SKM-1 (cell line): ENCODE data around the gene ST8SIA6.
"Not testable (repeated sequence)": the region's sequence is repeated elsewhere in the genome, so short reads cannot be mapped to it uniquely, and the experiment has no call there.

Source experiments
- DNase-seq: peaks from one replicate; lab custom pipeline; 2025; ENCODE audit not compliant: unreplicated experiment; lab: John Stamatoyannopoulos, UW

Gene ST8SIA6

DNA sequence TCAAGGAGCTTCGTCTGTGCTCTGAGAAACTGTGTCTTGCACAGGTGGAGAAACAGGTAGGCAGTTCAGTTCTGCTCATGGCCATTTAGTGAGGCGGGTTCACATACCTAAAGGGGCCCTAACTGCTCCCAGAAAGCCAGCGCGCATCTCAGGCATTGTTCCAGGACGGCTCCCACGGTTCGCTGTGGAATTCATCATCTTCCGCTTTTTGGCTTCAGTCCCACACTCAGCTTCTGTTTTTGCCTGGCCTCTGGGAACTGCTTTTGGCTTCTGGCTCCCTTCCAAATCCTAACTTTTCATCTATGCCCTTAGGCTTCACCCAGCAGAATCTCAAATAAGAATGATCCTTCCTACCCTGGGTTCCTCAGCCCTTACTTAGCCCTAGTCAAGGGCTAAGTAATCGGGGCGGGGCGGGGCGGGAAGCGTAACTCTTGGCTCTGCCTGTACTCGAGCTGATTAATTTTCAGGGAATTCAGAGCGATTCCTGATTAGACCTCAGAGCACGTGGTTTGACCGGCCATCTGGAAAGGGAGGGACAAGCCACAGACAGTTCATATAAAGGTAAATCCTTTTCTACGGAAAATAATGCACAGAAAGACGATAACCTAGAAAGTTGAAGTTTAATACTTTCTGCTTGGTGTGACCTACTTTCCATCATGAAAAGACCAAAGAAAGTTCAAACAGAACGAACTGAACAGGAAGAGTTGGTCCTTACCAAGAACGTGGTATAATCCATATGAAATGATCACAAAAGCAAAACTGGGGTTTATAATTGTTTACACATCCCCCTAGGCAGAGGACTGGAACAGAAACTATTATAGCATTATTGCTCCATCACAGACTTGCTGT, 105.7 kb downstream of the ST8SIA6 start:
- DNase-seq: no peak

DNA sequence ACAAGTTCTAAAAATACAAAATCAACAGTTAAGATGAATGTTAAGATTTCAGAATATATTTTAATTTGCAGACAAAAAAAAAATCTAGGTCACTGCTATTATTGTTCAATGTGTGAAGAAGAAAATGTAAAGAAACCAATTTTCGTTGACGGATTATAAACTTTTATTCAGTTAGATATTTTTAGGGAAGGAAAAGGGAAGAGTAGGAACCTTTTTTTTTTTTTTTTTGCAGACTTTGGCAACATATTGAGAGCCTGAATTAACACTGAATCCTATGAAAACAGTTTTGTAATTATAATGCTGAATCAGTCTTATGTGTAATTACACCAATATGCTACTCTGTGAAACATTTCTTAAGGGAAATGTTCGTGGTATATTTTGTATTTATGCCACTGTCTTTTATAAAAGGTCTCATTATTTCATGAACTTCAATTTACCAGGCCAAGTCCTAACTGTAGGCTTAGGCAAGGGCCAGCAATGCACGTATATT, 106.3 kb downstream of the ST8SIA6 start:
- DNase-seq: no peak

DNA sequence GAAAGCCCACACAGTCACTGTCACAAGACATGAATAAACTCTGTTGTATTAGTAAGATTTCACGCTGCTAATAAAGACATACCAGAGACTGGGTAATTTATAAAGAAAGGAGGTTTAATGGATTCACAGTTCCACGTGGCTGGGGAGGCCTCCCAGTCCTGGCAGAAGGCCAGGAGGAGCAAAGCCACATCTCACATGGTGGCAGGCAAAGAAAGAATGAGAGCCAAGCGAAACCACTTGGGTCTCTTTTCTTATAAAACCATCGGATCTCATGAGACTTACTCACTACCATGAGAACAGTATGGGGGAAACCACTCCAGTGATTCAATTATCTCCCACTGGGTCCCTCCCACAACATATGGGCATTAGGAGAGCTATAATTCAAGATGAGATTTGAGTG, 110.2 kb downstream of the ST8SIA6 start:
- no peak for DNase-seq

DNA sequence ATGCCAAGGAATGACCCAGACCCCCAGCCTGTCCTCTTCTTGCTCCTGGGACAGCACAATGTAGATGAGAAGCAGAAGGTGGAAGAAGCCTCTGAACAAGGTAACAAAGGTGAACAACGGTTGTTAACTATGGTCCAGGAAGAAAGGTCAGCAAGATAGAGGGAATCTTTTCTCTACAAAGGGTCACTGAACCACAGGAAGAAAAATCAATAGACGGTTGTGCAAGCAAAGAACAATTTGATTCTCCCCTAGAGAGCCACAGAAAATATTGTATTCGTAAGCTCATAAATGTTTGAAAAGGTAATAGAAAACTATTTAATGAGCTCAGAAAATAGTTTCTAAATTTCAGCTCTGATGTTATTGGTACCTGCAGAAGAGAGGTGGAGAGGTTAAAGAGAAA, 111.3 kb downstream of the ST8SIA6 start:
- no peak for DNase-seq

DNA sequence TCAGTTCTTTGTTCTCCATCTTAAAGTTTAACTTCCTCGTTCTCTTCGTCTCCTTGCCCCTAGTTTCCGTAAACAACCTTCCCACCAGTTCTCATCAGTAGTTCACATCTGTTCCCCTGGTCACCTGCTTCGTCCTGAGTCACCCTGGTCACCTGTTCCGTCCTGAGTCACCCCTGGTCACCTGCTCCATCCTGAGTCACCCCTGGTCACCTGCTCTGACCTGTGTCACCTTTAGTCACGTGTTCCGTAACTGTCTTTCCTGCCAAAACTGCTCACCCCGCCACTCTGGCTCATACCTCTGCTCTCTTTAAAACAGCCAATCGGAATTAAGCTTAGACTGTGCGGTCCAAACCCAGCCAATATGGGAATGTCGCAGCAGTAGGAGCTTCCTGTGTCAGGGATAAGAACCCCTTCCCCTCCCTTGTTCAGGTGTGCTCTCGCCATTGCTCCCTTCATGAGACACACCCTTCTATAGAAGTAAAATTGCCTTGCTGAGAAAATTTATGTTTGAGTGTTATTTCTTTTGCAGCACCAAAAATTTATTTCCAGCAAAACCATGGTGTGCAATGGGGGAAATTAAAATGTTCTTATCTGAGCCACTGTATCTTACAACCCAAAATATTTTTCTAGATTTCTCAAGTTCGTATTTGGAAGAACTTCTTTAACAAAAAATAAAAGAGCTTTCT, 114.1 kb downstream of the ST8SIA6 start:
- DNase-seq: no peak

DNA sequence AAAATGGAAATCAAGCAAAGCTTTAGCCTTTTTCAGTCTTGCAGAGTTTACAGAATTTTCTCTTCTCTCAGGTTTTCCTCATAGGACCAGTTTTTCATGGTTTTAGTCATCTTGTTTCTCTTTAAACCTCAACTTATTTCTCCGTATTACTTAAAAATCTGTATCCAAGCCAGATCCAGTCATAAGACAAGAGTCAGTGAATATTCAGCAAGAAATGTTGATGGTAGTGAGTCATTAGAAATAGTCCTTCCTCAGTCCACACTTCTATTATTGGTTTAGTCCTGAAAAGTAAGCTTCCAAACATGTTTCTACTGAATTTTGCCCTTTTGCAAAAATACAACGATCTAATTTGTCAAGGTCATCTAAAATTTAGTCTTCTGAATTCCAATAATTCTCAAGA, 119.3 kb downstream of the ST8SIA6 start:
- no peak for DNase-seq

DNA sequence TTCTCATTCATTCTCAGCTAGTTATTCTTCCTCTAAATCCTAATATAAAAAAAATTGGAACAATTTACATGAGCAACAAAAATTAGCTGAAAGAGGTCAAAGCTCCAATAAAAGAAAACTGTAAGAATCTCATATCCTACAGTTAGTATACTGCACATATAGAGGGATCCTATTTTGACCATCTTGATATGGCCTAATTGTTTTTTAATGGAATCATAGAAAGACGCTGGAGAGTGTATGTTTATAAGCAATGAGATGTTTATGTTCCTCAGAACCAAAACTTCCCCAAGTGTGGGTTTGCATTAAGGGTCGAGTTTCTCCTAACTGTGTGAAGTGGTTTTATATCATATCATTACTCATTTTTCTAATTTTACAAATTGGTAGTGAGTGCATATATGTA, 123.9 kb downstream of the ST8SIA6 start:
- DNase-seq: no peak

DNA sequence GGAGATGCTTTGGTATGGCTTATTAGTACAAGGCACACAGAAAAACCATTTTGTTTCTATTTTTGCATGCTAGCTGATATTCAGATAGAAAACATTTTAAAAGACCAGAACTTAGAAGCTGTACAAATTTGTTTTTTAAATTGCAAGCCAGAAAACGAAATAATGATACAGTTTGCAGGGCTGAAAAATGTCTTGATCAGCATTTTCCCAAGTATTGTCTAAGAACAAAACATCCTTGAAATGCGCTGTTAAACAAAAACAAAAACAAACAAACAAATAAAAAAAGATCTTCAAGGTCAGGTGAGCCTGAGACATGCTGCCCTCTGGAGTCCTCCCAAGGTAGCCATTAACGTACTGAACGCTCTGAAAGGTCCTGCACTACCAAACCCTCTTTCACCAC, 128.0 kb downstream of the ST8SIA6 start:
- no peak for DNase-seq

DNA sequence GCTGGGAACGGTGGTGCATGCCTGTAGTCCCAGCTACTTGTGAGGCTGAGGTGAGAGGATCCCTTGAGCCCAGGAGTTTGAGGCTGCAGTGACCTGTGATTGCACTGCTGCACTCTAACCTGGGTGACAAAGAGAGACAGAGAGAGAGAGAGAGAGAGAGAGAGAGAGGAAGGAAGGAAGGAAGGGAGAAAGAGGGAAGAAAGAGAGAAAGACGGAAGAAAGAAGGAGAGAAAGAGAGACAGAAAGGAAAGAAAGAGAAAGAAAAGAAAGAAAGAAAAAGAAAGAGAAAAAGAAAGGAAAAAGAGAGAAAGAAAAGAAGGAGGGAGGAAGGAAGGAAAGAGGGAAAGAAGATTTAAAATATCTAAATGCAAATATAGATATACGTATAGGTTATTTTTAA, 132.4 kb downstream of the ST8SIA6 start:
- not testable (repeated sequence) for DNase-seq

DNA sequence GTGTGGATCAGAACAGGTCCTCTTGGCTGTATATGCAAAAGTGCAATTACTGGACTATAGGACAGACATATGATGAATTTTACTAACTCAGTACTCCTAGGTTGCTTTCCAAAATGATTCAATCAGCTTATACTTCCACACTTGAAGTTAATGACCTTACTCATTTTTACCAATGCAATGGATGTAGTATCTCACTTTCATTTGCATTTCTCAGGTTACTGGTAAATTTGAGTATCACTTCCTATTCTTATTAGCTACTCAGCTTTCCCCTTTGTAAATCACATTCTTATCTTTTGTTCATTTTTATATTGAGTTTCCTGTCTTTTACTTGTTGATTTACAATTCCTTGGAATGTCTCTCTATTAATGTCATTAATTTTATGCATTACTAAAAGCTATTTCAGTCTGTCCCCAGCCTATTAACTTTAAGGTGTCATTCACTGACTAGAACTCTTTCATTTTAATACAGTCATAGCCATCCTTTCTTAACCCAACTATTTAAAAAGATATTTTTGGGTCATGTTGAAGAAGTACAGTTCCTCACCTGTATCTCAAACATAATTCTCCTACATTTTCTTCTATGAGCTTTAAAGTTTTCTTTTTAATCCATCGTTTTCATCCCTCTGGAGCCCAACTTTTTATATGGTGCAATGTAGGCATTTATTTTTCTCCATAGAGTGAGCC, 137.8 kb downstream of the ST8SIA6 start:
- DNase-seq: no peak

DNA sequence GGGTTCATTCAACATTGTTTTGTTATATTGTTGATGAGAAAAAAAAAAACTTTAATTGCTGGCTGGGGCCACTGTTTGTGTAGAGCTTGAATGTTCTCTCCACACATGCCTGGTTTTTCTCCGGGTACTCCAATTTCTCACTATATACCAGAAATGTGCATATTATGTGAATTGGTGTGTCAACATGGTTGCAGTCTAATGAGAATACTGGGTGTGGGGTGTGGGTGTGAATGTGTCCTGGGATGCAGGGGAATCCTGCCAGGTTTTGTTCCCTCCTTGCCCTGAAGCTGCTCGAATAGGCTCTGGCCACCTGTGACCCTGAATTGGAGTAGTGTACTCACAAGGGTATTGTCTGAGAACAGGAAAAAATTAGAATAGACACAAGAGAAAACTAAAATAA, 145.0 kb downstream of the ST8SIA6 start:
- DNase-seq: no peak

DNA sequence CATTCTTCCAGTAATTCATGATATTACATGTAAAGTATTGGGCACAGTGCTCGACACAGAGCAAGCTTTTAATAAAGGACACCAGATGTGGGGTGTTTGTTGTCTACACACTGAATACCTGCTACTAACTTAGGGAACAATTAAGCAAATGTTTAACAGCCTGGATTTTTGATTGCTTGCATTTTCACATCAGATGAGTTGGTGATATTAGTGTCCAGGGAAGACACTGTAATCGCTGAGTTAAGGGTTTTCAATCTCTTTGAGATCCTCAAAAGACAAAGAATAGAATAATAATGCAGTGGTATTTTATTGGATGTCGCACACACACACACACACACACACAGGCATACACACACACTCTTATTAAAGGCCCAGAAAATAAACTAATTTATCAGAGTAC, 147.3 kb downstream of the ST8SIA6 start:
- DNase-seq: no peak

DNA sequence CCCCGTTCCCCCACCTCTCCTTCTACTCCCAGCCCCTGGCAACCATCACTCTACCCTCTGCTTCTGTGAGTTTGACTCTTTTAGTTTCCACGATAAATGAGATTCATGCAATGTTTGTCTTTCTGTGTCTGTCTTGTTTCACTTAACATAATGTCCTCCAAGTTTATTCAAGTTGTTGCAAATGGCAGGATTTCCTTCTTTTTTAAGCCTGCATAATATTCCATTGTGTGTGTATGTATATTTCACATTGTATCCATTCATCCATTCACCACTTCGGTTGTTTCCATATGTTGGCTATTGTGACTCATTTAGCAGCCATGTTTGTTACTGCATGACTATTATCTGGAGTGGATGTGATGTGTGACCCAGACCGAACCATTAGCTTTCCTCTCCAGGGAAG, 162.0 kb downstream of the ST8SIA6 start:
- no peak for DNase-seq

DNA sequence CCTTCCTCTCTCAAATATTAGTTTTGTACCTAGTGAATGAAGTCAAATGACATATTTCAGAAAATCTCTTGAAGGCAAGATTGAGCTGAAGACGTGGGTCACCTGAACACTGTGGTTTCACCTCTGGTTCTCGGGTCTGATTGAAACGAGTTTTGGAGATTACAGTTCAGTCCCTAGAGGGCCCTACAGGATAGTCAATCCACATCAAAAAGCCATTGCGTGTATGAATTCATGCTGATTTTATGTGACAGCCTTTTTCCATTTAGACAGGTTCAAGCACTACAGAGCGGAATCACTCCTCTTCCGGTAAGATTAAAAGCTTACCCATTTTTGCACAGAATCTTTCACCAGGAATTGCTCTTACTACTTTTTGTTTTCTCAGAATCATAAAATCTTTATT, 164.2 kb downstream of the ST8SIA6 start:
- DNase-seq: no peak

DNA sequence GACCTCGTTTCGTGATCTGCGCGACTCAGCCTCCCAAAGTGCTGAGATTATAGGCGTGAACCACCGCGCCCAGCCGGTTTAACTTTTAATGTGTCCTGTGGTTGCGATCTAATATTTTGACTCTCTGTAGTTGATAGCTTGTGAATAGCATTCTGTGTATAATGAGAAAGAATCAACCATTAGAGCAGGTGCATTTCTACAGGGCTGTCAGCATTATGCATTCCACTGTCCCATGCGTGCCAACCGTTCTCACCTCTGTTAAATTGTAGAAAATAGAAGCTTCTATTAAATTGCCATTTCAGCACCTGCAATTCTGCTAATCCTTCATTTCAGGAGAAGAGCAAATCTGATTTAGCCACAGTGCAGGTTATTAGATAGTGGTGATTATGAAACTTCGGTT, 164.6 kb downstream of the ST8SIA6 start:
- no peak for DNase-seq

DNA sequence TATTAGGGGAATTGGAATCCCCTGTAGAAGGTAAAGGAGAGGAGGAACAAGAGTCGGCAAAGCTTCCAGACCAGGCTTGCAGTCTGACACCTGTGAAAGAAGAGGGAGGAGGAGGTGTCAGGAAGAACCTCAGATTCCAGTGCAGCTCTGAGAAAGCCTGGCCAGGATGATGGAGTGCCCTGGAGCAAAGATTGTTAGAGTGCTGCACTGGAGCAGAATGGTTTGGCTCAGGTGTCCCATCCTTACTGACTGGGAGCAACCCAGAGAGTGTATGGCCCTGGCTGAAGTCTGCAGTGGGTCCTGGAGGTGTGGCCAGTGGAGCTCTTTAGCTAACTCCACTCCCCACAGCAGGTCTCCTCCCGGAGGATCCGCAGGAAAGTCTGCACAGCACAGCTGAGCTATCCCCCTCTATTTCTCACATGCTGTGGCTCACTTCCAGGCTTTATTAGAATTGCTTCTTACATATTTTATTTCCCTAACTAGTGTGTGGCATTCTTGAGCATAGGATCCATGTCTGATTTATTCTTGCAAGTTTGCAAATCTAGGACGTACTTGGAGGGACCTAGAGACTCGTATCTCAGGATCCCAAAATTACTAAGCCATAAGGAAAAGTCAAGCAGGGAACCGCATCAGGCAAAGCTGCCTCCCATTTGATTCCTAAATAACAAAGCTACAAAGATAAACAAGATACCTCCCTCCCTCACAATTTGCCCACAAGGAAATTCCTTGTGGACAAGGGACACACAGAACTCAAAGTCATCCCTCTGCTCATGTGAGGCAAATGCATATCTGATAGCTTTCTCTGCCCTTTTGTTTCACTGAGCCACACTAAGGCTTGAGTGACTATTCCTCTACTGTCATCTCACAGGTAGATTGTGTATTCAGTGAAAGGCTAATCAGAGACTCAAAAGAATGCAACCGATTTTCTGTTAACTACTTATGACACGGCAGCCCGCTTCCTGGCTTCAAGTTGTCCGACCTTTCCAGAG, 167.5 kb downstream of the ST8SIA6 start:
- DNase-seq: no peak

DNA sequence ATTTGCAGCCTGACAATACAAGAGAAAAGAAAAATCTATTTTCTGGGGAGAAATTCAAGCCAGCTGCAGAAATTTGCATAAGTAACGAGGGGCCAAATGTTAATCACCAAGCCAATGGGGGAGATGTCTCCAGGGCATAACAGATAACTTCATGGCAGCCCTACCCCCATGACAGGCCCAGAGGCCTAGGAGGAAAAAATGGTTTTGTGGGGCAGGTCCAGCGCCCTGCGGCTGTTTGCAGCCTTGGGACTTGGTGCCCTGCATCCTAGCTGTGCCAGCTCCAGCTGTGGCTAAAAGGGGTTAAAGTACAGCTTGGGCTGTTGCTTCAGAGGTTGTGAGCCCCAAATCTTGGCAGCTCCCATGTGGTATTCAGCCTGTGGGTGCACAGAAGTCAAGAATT, 172.1 kb downstream of the ST8SIA6 start:
- no peak for DNase-seq

DNA sequence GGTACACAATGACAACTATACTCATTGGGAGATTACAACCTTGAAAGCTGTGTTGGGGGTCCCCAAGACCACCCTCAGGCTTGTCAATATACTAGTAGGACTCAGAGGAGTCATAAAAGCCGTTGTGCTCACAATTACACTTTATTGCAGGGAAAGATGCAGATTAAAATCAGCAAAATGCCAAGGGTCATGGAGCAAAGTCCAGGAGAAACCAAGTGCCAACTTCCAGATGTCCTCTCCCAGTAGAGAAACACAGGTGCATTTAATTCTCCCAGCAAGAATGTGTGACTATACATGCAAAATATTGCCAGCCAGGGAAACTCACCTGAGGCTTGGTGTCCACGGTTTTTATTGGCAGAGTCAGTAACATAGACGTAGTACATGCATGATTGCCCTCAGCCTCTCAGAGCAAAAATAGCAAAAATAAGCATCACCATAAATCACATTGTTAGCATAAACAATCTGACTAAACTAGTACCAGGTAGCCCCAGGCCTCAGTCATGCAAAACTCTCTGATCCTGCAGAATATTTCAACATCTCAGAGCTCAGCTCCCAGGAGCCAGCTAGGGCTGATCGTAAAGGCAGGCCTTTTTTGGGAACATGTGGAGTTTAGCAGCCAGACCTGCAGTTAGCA, 175.7 kb downstream of the ST8SIA6 start:
- no peak for DNase-seq

DNA sequence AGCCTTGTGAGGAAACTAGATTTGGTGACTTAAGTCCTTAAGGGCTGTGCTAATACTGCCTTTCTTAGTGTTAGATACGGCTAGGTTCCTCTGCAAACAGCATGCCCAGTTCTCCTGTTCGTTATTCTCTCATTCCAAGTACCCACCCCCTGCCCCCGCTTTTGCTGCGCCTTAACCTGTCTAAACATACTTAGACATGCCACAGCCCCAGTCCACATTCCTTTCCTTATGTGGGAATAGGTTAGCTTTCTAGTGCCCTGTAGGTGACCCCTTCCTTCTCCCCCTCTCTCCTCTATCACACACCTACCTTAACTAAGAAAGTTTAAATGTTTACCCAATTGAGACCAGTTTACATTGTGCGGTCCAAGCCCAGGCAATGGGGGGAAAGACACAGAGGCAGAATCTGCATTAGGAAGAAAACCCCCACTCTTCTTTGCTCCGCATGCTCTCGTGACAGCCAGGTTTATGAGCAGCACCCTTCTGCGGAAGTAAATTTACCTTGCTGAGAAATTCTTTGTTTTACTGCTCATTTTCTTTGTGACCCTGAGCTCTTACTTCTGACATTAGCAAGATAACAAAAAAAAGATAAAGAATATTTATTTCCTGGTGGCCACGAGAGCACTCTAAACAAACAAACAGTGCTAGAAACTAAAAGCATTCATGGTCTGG, 177.5 kb downstream of the ST8SIA6 start:
- no peak for DNase-seq

DNA sequence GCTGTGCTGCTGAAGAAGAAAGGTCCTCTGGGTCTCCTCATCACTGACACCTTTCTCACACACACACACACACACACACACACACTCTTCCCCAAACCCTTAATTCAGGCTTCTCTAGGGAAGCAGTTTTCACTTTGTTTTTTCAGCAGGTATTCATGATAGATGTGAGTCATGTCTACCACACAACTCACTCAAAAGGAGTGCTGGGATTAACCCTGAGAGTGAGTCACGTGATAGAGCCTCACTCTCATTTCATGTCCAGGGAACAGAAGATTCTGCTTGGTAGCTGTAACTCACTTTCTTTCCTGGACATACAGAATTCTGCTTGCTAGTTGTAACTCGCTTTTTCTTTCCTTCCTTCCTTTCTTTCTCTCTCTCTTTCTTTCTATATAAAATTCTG, 181.0 kb downstream of the ST8SIA6 start:
- DNase-seq: no peak
